A673 (cell line): ENCODE data around the gene MT3. TPM values are rescaled to one million over a fixed set of nuclear protein-coding genes. Genes with fewer than 3 reads are reported as not detected.

Experiments
- BruUV-seq: library from RNA; stranded (reverse); fragments of 400-500 nt; replicated peaks from 2 replicates; lab custom pipeline; 2021; lab: Mats Ljungman, UMichigan
- CTCF ChIA-PET: fragments of 300-600 bp; sonication (Branson Sonifier 250); formaldehyde crosslinking; loops from one replicate; lab custom pipeline; 2022; ENCODE audit warnings: antibody characterized with exemption; lab: Charles Lee
- POLR2A ChIA-PET: fragments of 300-600 bp; sonication (Branson Sonifier 250); formaldehyde crosslinking; loops from one replicate; lab custom pipeline; 2022; ENCODE audit warnings: antibody characterized with exemption; ENCODE audit not compliant: low non-redundant PET; lab: Charles Lee
- DNase-seq: peaks from one replicate; pipeline ENCODE4 v3.0.0-alpha.2; 2015; ENCODE audit warnings: low spot score
- H3K27ac ChIP-seq: fragments of 200-600 bp; sonication (generic); 2 replicates; pipeline ENCODE4 v1.5.1; 2016; ENCODE audit warnings: mixed run types, low read depth, mild to moderate bottlenecking, mixed read lengths, antibody characterized with exemption, low read length; ENCODE audit not compliant: poor library complexity, severe bottlenecking
- H3K27me3 ChIP-seq: fragments of 200-600 bp; sonication (generic); replicated peaks from 2 replicates; pipeline ENCODE4 v1.6.1; 2017; ENCODE audit warnings: mixed run types, low read depth, mild to moderate bottlenecking, mixed read lengths, antibody characterized with exemption, low read length; ENCODE audit not compliant: insufficient read depth, poor library complexity
- H3K36me3 ChIP-seq: fragments of 200-600 bp; sonication (generic); 2 replicates; pipeline ENCODE4 v1.6.1; 2016; ENCODE audit warnings: mixed run types, mild to moderate bottlenecking, mixed read lengths, antibody characterized with exemption, low read length; ENCODE audit not compliant: insufficient read depth, poor library complexity, severe bottlenecking
- H3K4me1 ChIP-seq: fragments of 200-600 bp; sonication (generic); 2 replicates; pipeline ENCODE4 v1.6.1; 2017; ENCODE audit warnings: mixed run types, mild to moderate bottlenecking, mixed read lengths, antibody characterized with exemption, low read length; ENCODE audit not compliant: insufficient read depth, poor library complexity, severe bottlenecking
- H3K4me3 ChIP-seq: fragments of 200-600 bp; sonication (generic); 2 replicates; pipeline ENCODE4 v1.5.1; 2016; ENCODE audit warnings: low read depth, mixed run types, mild to moderate bottlenecking, mixed read lengths, low read length; ENCODE audit not compliant: poor library complexity, severe bottlenecking
- H3K9me3 ChIP-seq: fragments of 200-600 bp; sonication (generic); 2 replicates; pipeline ENCODE4 v1.6.1; 2016; ENCODE audit warnings: mixed run types, low read depth, mild to moderate bottlenecking, mixed read lengths, antibody characterized with exemption, low read length; ENCODE audit not compliant: poor library complexity, severe bottlenecking
- EZH2 ChIP-seq: fragments of 200-600 bp; sonication (generic); IDR thresholded peaks from 2 replicates; pipeline ENCODE4 v1.6.1; 2017; ENCODE audit warnings: borderline replicate concordance, low read depth, mild to moderate bottlenecking, mixed read lengths, antibody characterized with exemption, low read length; ENCODE audit not compliant: poor library complexity, severe bottlenecking
- intact Hi-C: fragments of 100-400 bp; cut with micrococcal nuclease; formaldehyde crosslinking; loops from one replicate; pipeline ENCODE4 v1.10.0; 2022; ENCODE audit not compliant: unreplicated experiment
- total RNA-seq: library from RNA; stranded (reverse); gene quantifications from 2 replicates; pipeline ENCODE4 v1.2.3, GENCODE V29; 2021
- TF ChIP-seq, protein P1 (sequence below): fragments of 300-800, 200-600 bp; sonication (generic); conservative IDR thresholded peaks from 2 replicates; pipeline ENCODE4 v1.5.1; 2017; ENCODE audit warnings: low read depth, mild to moderate bottlenecking, antibody characterized with exemption, low read length, moderate library complexity, mixed read lengths

Gene MT3
- total RNA-seq, 1 experiment from 2014 or later, result not detected

DNA sequence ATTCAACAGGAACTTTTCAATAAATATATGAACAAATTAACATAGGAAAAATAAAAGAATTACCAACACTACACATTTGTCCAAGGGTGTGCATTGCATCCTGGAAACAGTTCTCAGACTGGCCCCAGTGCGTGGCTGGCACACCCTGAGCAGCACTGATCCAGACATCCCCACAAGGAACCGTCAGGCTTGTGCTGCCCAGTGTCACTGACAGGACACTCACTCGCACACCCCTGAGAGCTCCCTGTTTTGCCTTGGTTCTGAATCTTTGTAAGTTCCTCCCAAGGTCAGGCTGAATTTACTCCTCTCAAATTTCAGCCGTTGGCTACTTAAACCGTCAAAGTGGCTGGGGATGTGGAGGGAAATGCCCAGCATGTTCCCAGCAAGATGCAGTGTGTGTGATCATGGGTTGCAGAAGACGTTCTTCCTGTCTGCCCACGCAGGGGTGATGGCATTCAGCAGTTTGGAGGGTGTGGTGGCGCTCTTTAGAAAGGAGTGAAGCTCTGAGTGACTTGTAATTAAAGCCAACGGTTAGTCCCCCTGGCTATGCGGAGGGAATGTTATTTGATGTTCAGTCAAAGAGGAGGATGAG is 20.8 kb downstream of the MT3 start:
- Histone ChIP-seq H3K4me3 (peak overlapping the region; percentile 73), H3K36me3 (no peaks in the 10 kb centered on the region), H3K4me1 (peaks cover 34% of the 10 kb centered on the region), H3K27me3 (no peaks in the 10 kb centered on the region), H3K27ac (peak overlapping the region; percentile 72), H3K9me3 (no peaks in the 10 kb centered on the region)
- CTCF ChIA-PET, result interaction anchor here (0.6 to 1.0 kb wide), 3 partner anchors 10 to 1641 kb away, joined by 3 to 8 read pairs (median 3); no protein-coding TSS in a partner anchor
- peak; percentile 90 for DNase-seq
- no TSS peak for BruUV-seq
- TF ChIP-seq, protein P1, sequence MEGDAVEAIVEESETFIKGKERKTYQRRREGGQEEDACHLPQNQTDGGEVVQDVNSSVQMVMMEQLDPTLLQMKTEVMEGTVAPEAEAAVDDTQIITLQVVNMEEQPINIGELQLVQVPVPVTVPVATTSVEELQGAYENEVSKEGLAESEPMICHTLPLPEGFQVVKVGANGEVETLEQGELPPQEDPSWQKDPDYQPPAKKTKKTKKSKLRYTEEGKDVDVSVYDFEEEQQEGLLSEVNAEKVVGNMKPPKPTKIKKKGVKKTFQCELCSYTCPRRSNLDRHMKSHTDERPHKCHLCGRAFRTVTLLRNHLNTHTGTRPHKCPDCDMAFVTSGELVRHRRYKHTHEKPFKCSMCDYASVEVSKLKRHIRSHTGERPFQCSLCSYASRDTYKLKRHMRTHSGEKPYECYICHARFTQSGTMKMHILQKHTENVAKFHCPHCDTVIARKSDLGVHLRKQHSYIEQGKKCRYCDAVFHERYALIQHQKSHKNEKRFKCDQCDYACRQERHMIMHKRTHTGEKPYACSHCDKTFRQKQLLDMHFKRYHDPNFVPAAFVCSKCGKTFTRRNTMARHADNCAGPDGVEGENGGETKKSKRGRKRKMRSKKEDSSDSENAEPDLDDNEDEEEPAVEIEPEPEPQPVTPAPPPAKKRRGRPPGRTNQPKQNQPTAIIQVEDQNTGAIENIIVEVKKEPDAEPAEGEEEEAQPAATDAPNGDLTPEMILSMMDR, result no peak
- TF ChIP-seq EZH2, result no peak
- POLR2A ChIA-PET, result no interaction called here
- intact Hi-C loops, result no loop called here

DNA sequence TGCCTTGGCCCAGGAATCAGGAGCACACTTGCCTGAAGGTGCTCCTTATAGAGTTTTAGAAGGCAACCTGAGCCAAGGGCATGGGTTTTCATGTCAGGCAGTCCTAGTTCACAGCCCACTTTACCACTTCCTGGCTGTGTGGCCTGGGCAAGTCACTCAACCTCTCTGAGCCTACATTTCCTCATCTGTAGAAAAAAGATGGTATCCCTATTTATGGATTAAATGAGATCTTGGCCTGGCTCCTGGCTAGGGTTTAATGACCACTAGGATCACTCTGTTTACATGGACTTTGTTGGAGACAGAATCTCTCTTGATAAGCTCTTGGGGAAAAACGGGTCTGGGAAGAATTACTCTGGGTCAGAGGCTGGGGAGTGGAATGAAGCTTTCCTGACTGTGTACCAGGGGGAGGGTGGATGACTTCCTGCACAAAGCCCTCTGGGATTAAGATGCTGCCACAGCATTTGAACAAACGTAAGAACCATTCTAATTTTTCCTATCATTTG is 21.3 kb downstream of the MT3 start:
- Histone ChIP-seq H3K9me3 (no peaks in the 10 kb centered on the region), H3K4me3 (no peak overlapping the region), H3K27ac (peak overlapping the region; percentile 72), H3K4me1 (peaks cover 34% of the 10 kb centered on the region), H3K36me3 (no peaks in the 10 kb centered on the region), H3K27me3 (no peaks in the 10 kb centered on the region)
- DNase-seq, result no peak
- intact Hi-C loops, result no loop called here
- TF ChIP-seq EZH2, result no peak
- TF ChIP-seq, protein P1, result no peak
- BruUV-seq, result no TSS peak
- ChIA-PET CTCF (interaction anchor here (0.7 kb wide), 1 partner anchor 91 kb away, joined by 3 read pairs; no protein-coding TSS in a partner anchor), POLR2A (no interaction called here)

DNA sequence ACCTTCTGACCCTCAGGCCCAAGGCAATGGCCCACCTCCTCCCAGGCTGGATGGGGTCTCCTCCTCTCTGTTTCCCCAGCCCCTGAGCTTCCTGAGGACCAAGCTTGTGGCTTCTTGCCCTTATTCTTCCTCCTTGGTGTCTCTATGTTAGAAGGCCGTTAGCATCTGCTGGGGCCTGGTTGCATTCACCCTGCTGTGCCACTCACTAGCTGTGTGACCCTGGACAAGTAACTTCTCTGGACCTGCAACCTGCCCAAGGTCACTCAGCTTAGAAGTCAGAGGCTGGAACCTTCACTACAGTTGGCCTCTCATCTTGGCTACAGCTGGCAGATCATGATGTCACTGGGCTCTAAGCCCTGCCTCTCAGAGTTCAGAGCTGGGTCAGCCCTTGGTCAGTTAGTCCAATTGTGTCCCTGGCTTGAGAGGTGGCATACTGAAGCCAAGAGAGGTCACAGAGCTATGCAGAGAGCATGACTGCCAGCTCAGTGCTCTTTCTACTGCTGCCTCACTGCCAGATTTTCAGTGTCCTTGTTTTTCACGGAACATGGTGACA is 22.0 kb downstream of the MT3 start:
- Histone ChIP-seq H3K4me3 (no peak overlapping the region), H3K27ac (no peak overlapping the region), H3K9me3 (no peaks in the 10 kb centered on the region), H3K27me3 (no peaks in the 10 kb centered on the region), H3K4me1 (peaks cover 34% of the 10 kb centered on the region), H3K36me3 (no peaks in the 10 kb centered on the region)
- no peak for TF ChIP-seq EZH2
- BruUV-seq, result no TSS peak
- no peak for DNase-seq
- ChIA-PET POLR2A (no interaction called here), CTCF (no interaction called here)
- intact Hi-C loops, result no loop called here
